Choroid plexus epithelial cell (primary cell): ENCODE measurements around the gene SLC7A14.
A peak's percentile ranks its signal among the peaks of the same experiment; 100 is the strongest.

Source experiments
- DNase-seq: peaks from one replicate; pipeline ENCODE4 v3.0.0-alpha.2; 2010; ENCODE audit warnings: low read depth
- H3K4me3 ChIP-seq: 2 replicates; pipeline ENCODE4 v1.5.1; 2011; ENCODE audit warnings: low read depth, mild to moderate bottlenecking, control low read depth, low read length, moderate library complexity
- TF ChIP-seq, protein P1 (sequence below): conservative IDR thresholded peaks from 2 replicates; pipeline ENCODE4 v1.5.1; 2011; ENCODE audit warnings: low read depth, mild to moderate bottlenecking, control low read depth, inconsistent platforms, low read length, moderate library complexity

SLC7A14 gene

DNA sequence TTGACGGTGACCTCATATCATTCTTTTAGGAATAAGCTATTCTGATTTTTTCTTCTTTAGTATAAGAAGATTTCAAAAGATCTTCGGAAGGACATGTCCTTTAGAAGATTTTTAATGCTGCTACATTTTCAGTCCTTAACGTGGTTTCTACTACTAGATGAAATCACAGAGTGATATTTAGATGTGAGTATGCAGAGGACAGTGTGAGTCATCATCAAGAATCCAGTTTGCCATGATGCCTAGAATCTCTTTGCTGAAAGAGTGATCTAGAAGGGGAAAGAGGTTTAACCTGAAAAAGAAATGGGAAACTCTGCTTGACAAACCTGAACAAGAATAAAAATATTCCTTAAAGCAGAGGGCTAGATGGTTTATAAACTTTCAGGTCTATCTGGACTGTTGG is 43.2 kb downstream of the SLC7A14 start:
- no peak overlapping the region for H3K4me3 ChIP-seq
- TF ChIP-seq, protein P1, sequence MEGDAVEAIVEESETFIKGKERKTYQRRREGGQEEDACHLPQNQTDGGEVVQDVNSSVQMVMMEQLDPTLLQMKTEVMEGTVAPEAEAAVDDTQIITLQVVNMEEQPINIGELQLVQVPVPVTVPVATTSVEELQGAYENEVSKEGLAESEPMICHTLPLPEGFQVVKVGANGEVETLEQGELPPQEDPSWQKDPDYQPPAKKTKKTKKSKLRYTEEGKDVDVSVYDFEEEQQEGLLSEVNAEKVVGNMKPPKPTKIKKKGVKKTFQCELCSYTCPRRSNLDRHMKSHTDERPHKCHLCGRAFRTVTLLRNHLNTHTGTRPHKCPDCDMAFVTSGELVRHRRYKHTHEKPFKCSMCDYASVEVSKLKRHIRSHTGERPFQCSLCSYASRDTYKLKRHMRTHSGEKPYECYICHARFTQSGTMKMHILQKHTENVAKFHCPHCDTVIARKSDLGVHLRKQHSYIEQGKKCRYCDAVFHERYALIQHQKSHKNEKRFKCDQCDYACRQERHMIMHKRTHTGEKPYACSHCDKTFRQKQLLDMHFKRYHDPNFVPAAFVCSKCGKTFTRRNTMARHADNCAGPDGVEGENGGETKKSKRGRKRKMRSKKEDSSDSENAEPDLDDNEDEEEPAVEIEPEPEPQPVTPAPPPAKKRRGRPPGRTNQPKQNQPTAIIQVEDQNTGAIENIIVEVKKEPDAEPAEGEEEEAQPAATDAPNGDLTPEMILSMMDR = no peak
- DNase-seq = peak; percentile 39

DNA sequence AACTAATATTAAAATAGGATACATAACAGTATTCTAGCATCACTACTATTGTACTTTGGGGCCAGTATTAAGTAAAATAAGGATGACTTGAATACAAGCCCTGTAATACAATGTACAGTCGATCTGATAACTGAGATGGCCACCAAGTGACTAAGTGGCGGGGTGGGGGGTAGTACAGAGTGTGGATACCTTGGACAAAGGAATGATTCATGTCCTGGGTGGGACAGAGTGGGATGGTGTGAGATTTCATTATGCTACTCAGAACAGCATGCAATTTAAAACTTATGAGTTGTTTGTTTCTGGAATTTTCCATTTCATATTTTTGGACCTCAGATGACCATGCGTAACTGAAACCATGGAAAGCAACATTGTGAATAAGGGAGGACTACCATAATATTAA is 46.0 kb downstream of the SLC7A14 start:
- H3K4me3 ChIP-seq = no peak overlapping the region
- TF ChIP-seq, protein P1 = no peak
- no peak for DNase-seq

DNA sequence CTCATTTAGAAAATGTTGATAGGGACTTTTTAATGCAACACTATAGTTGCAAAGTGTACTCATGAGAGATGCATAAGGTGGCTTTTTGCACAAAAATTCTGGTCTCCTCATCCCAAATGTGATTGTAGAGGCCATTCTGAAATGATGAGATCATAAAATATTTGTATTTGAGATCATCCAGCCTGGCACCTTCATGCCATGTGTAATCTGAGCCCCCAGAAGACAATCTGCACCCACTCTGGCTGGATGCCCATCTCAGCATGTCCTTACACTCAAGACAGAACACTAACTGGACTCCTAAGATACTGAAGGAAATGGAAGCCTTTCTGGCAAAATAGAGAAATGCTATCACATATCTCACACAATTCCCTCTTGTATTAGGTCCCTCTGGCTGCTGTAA is 49.2 kb downstream of the SLC7A14 start:
- no peak for DNase-seq
- TF ChIP-seq, protein P1 = no peak
- no peak overlapping the region for H3K4me3 ChIP-seq

DNA sequence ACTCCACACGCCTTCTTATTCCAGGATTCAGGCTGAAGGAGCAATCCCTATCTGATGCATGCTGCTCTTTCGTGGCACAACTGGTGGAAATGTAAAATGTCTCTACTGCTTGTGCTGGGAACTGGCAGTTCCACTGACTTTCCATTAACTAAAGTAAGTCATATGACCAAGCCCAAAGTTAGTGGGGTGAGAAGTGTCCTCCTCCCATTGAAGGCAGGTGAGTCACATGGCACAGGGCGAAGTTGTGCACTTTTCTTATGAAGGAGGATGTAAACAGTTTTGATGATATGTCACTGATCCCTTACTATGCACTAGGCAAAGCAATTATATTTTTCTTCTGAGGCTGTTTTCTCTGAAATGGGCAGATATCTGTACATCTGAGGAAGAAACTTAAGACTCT is 51.6 kb downstream of the SLC7A14 start:
- TF ChIP-seq, protein P1 = no peak
- no peak overlapping the region for H3K4me3 ChIP-seq
- no peak for DNase-seq

DNA sequence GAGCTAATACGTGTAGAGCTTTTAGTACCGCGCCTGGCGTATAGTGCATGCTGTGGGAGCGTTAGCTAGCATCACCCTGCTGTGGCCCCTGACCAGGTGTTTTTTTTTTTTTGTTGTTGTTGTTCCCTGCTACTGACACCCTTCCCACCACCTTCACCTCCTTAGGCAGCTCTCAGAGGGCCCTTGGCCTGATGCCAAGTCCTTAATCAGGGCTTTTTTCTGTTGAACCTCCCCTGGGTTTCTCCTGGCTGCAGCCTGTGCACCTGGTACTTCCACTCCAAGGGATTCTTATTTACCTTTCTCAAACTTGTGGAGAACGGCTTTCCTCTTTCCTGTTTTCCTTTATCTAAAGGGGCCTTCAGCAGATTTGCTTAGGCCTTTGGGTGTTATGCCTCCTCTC is 53.3 kb downstream of the SLC7A14 start:
- TF ChIP-seq, protein P1 = no peak
- no peak for DNase-seq
- no peak overlapping the region for H3K4me3 ChIP-seq

DNA sequence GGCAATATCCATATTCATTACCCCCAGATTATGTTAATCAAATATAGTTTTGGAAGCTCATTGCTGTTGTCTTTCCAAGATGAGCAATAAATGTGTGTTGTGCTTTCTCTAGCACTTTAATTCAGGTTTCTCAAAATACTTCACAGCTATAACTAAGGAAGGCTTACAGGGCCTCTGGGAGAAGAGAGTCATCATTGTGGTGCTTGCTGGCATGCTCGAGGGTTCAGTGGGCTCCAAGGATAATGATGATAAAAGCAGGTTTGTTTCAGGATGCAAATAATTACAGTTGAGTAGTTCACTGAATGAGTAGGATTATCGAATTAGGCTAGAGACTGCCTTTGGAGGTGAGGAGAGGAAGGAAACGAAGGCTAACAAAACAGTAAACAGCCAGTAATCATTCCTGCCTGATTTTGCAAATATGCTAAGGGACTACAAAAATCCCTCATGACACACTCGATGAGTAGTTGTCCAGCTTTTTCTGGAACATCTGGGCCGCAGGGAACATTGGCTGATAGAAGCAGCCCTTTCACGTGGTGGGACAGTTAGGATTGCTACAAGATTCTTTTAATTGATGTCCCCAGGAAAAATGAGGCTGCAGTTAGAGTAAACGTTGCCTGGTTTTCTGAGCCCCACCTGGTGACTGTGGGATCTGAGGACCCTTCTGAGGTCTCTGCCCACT is 54.1 kb downstream of the SLC7A14 start:
- no peak for DNase-seq
- no peak overlapping the region for H3K4me3 ChIP-seq
- TF ChIP-seq, protein P1 = no peak

DNA sequence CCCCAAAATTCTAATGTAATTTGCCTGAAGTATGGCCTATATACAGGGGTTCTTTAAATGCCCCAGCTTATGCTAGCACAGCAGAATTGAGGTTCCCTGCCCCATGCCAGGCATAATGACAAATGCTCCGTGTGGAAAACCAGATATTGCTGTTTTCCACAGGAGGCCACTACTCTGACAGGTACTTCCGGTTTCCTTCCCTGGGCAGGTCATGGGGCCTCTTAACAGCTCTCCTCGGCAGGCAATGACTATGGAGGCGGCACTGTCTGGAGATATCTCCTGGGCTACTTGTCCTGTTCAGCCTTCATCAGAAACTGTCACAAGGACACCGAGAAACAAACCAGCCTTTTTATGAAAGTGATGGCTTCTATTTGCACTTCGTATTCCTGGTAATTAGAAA is 54.8 kb downstream of the SLC7A14 start:
- no peak for DNase-seq
- TF ChIP-seq, protein P1 = no peak
- no peak overlapping the region for H3K4me3 ChIP-seq
